Cardiac fibroblast (primary cell): ENCODE measurements around the gene SEC23A.
"Not testable (repeated sequence)": the region's sequence is repeated elsewhere in the genome, so short reads cannot be mapped to it uniquely, and the experiment has no call there.

Experiments
- DNase-seq, 2 donors: peaks; one replicate each; pipeline versions ENCODE4 v3.0.0 to v3.0.0-alpha.2; 2010; ENCODE audit warnings: low read depth in 2 of 2
- H3K4me3 ChIP-seq, 2 donors: replicated peaks in 1 of 2; 1 replicate in 1 of 2; 2 replicates in 1 of 2; pipeline ENCODE4 v1.5.1; 2011; ENCODE audit warnings: low read depth in 2 of 2, low read length in 2 of 2, mild to moderate bottlenecking in 2 of 2, moderate library complexity in 1 of 2
- TF ChIP-seq, protein P1 (sequence below): IDR thresholded peaks from one replicate; pipeline ENCODE4 v1.5.1; 2011; ENCODE audit warnings: low read depth, mild to moderate bottlenecking, low read length, inconsistent platforms

SEC23A gene

DNA sequence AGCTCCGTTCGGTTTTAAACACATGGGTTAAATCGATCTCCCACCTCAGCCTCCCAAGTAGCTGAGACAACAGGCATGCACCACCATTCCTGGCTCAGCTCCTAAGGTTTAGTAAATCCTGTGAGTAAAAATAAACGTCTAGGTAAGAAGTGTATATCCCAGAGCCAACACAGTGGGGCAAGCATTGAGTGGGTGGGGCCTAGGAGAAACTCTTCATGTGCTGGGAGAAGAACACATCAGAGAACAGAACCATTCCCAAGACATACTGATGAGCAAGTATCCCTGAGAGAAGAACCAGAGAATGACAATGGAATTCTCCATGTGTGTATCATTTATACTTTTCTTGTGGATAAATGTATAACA is 86.3 kb downstream of the SEC23A start:
- DNase-seq: no peak
- no peak overlapping the region for H3K4me3 ChIP-seq
- TF ChIP-seq, protein P1, sequence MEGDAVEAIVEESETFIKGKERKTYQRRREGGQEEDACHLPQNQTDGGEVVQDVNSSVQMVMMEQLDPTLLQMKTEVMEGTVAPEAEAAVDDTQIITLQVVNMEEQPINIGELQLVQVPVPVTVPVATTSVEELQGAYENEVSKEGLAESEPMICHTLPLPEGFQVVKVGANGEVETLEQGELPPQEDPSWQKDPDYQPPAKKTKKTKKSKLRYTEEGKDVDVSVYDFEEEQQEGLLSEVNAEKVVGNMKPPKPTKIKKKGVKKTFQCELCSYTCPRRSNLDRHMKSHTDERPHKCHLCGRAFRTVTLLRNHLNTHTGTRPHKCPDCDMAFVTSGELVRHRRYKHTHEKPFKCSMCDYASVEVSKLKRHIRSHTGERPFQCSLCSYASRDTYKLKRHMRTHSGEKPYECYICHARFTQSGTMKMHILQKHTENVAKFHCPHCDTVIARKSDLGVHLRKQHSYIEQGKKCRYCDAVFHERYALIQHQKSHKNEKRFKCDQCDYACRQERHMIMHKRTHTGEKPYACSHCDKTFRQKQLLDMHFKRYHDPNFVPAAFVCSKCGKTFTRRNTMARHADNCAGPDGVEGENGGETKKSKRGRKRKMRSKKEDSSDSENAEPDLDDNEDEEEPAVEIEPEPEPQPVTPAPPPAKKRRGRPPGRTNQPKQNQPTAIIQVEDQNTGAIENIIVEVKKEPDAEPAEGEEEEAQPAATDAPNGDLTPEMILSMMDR: no peak

DNA sequence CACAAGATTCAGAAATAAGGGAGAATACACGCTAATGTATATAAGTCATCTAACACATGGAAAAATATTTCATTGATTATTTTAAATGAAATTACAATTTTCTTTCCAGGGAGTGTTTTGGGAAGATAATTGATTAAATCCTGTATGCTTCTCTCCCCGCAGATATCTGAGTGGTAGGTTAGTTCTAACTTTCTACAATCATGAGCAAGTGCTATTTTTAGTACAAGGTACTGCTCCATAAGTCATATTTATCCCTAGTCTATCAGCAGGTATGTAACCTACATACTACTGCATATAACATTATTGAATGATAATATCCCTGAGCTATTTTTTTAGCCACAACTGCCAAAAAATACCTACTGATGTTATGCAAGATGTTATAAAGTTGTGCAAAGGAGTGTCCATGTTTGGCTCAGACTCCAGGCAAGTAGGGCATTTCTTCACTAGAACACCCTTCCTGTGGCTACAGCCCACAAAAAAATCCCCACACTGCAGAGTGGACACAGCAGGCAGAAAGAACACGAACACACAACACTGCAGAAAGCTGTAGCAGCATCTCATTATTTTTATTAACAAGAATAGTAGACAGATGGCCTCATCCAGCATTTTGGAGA is 87.0 kb downstream of the SEC23A start:
- no peak overlapping the region for H3K4me3 ChIP-seq
- TF ChIP-seq, protein P1: no peak
- DNase-seq: peak; percentile 30 to 57

DNA sequence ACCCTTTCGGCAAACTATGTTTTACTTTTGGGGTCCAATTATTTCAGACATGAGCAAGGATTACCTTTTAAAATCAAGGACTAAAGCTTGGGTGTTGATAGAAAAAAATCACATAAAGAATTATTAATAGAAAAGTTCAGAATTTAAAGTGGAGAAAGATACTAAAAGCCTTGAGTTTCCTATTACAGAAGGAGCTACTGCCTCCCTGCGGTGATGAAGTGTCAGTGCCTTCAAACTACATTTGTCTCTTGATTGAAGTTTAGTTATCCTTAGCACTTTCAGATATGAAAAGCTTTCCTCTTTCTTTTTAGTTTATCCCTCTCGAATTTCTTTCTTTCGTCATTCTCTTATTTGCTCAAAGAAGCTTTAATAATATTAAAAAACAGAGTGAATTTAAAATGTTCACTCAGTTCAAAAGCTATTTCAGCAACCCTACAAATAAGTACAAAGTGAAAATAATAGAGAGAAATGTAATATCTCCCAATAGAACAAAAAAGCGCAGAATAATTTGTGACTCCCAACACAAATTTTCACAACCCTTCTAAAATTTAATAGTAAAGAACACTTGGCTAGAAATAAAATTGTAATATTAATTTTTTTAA is 87.6 kb downstream of the SEC23A start:
- peak; percentile 71 to 73 for DNase-seq

DNA sequence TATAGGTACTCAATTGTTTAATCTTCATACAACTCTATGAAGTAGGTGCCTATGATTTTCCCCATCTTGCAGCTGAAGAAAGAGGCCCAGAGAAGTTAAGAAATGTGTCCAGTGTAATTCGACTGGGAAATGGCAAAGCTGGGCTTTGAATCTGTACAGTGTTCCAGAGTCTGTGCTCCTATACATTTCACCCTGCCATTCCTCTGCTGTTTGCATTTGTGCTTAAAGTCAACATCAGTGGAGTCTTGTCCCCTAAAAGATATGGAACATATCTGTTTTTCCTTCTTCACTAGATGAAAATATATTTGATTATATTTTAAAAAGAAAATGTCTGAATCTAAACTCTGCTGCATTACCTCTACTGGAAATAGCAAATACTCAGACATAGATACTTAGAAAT is 88.6 kb downstream of the SEC23A start:
- H3K4me3 ChIP-seq: no peak overlapping the region
- DNase-seq: no peak
- TF ChIP-seq, protein P1: no peak

More for the DNA sequence above, 87.6 kb downstream of the SEC23A start:
- H3K4me3 ChIP-seq: no peak overlapping the region
- TF ChIP-seq, protein P1: peak; percentile 80

DNA sequence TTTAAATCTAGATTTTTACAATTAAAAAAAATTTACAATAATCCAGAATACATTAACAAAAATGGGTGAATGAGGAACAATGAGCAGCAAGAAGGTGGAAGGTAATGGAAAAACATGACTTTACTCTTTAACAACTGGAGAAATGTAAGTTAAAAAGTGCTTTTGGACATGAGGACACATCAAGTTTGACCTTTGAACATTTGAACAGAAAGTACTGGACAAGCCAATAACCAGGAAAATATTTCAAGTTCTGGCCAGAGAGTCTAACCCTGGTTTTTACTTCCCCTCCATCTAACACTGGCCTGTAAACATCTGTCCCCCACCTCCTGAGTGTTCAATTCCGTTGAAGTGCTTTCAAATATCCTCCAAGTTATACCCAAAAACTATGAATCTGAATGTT is 94.1 kb downstream of the SEC23A start:
- DNase-seq, H3K4me3 ChIP-seq: not testable (repeated sequence)

DNA sequence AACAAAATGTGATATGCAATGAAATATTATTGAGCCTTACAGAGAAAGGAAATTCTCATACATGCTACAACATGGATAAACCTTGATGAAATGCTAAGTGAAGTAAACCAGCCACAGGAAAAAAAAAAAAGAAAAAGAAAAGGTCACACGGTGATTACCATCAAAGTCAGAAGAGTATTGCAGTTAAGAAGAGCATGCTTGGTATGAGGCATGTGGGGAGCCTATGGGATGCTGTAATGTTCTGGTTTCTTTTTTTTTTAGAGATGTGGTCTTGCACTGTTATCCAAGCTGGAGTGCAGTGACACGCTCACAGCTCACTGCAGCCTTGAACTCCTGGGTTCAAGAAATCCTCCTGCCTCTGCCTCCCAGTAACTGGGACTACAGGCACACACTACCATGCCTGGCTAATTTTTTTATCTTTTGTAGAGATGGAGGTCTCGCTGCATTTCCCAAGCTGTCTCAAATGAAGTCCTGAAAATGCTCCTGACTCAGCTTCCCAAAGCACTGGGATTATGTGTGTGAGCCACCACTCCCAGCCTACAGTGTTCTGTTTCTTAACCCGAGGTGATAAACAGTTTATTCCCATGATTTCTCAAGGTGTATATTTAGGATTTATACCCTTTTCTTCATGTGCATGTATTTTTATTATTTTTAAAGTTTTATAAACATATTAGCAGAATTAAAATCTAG is 96.2 kb downstream of the SEC23A start:
- no peak overlapping the region for H3K4me3 ChIP-seq
- DNase-seq: peak; percentile 15 to 25
- TF ChIP-seq, protein P1: no peak

DNA sequence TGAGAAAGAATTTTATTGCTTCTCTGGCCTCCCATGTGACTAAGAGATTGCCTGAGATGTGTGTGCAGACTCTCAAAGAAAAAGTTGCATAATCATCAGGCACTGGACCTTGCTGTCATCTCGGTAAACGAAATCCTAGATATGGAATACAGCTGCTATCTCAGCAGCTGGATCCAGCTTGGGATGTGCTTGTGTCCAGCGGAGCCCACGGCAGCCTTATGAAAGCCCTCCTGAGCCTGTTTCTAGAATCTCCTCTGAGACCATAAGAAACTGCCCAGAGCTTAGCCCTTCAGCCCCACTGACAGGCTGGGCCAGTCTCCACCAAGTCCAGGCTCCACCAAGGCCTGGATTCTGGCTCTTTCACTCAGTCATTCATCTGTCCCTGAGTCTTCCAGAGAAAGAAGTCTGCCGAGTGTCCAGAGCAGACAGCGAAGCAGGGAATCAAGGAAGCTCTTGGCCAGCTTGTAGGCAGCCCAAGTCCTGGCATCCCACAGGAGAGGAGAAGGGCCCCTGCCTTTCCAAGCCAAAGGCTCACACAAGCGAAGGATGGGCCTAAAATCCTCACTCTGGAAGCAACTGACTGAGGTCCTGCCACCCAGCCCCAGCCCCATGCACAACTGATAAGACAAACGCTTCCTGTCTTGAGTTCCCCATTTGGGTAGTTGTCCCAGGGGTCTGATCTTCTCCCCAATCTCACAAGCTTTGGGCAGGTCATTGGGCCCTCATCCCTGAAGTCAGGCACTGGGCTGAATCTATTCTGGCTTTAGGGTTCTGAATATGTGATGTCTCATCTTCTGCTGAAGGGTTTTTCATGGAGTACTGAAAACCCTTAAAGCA is 97.8 kb downstream of the SEC23A start:
- H3K4me3 ChIP-seq: no peak overlapping the region
- TF ChIP-seq, protein P1: no peak
- peak; percentile 50 to 69 for DNase-seq
